K562 (cell line): ENCODE measurements around the gene DBNDD2.

ENCODE experiments used
- ATF7 ChIP-seq: fragments of 450-650 bp; IDR thresholded peaks from 2 replicates; pipeline ENCODE4 v1.7.1; 2014; ENCODE audit warnings: mild to moderate bottlenecking, moderate library complexity
- CTBP1 ChIP-seq: fragments of 450-650 bp; IDR thresholded peaks from 2 replicates; pipeline ENCODE4 v1.6.1; 2016; ENCODE audit warnings: borderline replicate concordance
- CTCF ChIP-seq, 3 experiments: IDR thresholded peaks in 2 of 3; conservative IDR thresholded peaks in 1 of 3; 2 replicates each; pipeline ENCODE4 v1.5.1; 2011 to 2012; ENCODE audit warnings: low read length in 3 of 3, mild to moderate bottlenecking in 3 of 3, control low read depth in 2 of 3, improper control_type of control experiment in 1 of 3, inconsistent platforms in 1 of 3, low read depth in 1 of 3, mixed read lengths in 1 of 3, moderate library complexity in 1 of 3; ENCODE audit not compliant: insufficient read depth in 2 of 3
- EZH2 ChIP-seq: IDR thresholded peaks from 2 replicates; pipeline ENCODE4 v1.6.1; 2012; ENCODE audit warnings: low read depth, mild to moderate bottlenecking, inconsistent platforms, low read length, borderline replicate concordance
- MYC ChIP-seq, 2 experiments: fragments of 250-450 bp in 1 of 2; sonication (Bioruptor Pico) in 1 of 2; IDR thresholded peaks; 2 replicates each; pipeline versions ENCODE4 v1.5.1 to v1.6.1; 2012 to 2021; ENCODE audit warnings: low read depth in 2 of 2, borderline replicate concordance in 1 of 2, improper control_type of control experiment in 1 of 2, low read length in 1 of 2, mild to moderate bottlenecking in 1 of 2, moderate library complexity in 1 of 2
- PHF8 ChIP-seq: fragments of 200-600 bp; sonication (generic); IDR thresholded peaks from 2 replicates; pipeline ENCODE4 v1.6.1; 2012; ENCODE audit warnings: mixed run types, mild to moderate bottlenecking, inconsistent platforms, low read length, moderate library complexity, borderline replicate concordance
- SIRT6 ChIP-seq: IDR thresholded peaks from one replicate; pipeline ENCODE4 v1.6.1; 2012; ENCODE audit warnings: low read depth, mild to moderate bottlenecking, control low read depth, inconsistent platforms, low read length, moderate library complexity
- SOX6 ChIP-seq: fragments of 450-650 bp; IDR thresholded peaks from 2 replicates; pipeline ENCODE4 v1.6.1; 2014; ENCODE audit warnings: mild to moderate bottlenecking
- YBX1 ChIP-seq: fragments of 450-650 bp; IDR thresholded peaks from 2 replicates; pipeline ENCODE4 v1.7.1; 2016; ENCODE audit warnings: mild to moderate bottlenecking

DNA sequence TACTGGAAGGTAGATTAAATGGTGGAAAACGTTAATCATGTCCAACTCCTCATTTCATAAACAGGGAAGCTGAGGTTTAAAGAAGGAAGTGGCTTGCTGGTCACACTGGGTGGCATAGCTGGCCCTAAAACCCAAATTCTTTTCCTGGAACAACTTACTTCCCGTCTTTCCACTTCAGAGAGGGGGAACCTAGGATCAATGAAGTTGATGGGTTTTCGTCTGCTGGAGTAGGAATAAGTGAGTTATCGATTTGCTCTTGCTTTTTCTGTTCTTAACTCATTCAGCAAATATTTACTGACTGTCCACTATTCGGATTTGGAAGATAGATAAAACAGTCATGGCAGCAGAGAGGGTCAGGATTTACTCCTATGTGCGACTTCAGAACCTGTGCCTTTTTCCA is 46.3 kb upstream of the DBNDD2 start:
- TF ChIP-seq SIRT6 (no peak), MYC (IDR thresholded peaks at IDR 0.05; ENCODE audit: low read depth, low read length) (no peak), MYC (CRISPR knock-in tag; IDR thresholded peaks at IDR 0.05; ENCODE audit: borderline replicate concordance, low read depth) (no peak), CTCF (IDR thresholded peaks at IDR 0.05 in 2 of 3, conservative IDR thresholded peaks at IDR 0.05 in 1 of 3; ENCODE audit: insufficient read depth in 2 of 3, low read depth in 1 of 3, low read length in 3 of 3) (no peak), ATF7 (no peak), PHF8 (no peak), YBX1 (no peak), SOX6 (no peak), CTBP1 (no peak), EZH2 (no peak)
